SK-N-DZ (cell line): ENCODE data around the gene SWAP70.
"Not testable (repeated sequence)": the region's sequence is repeated elsewhere in the genome, so short reads cannot be mapped to it uniquely, and the experiment has no call there.

Experiments
- DNase-seq: peaks from one replicate; pipeline ENCODE4 v3.0.0-alpha.2; 2015; ENCODE audit warnings: low spot score

Gene SWAP70

DNA sequence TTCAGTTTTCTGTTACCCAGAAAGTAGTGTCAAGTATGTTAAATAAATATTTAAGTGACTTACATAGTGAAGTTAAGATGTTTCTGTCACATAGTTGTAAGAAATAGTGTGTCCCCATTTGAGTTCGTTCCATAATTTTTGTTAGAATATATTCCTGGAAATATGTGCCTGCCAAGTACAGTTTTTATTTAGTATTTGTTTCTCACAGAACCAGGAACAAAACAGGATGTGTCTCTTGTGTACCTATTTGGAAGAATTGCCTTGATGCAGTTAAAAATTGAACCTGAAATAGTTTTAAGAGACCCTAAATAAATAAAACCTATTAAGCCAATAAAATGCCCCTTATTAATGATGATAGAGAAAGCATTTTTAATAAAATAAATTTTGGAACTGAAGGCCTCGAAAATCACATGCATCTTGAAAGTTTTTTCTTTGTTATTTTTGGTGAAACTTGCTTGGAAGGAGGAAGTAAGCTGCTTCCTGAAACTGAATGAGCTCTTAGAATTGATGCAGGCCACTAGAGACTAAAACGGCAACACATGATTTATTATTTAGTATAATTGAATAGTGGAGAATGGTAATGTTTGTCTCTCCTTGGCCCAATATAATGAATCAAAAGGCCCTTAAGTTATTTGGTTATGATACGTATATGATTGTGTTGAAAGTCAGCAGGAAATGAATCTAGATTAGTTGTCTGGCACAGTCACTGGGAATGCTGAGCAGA, 55.9 kb downstream of the SWAP70 start:
- no peak for DNase-seq

DNA sequence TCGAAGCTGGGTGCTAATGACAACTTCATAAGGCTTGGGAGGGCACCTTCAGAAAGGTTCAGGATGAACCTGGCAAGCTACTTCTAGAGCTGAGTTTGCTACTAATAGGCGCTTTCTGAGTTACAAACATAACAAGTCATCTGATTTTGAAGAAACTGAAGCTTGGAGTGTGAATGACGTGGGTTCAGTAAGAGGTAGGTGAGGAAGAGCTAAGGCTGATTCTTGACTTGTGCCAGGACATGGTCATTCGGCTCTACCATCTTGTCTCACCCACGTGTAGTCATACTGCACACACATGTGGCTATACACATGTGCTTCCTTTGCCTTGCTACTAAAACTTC, 56.4 kb downstream of the SWAP70 start:
- DNase-seq: no peak

DNA sequence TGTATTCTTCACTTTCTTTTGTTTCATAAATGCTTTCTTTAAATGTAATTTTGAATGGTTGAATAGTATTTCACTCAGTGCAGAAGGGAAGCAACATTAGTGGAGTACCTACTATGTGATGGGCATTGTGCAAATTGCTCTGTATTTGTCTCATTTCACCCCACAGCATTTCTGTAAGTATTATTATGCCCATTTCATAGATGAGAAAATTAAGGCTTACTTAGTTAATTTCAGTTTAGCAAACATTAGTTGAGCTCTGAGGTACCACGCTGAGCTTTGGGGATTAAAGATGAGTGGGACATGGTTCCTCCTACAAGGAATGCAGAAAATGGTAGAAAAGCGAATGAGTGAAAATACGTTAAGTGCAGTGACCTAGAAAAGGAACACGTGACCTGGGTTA, 58.1 kb downstream of the SWAP70 start:
- no peak for DNase-seq

DNA sequence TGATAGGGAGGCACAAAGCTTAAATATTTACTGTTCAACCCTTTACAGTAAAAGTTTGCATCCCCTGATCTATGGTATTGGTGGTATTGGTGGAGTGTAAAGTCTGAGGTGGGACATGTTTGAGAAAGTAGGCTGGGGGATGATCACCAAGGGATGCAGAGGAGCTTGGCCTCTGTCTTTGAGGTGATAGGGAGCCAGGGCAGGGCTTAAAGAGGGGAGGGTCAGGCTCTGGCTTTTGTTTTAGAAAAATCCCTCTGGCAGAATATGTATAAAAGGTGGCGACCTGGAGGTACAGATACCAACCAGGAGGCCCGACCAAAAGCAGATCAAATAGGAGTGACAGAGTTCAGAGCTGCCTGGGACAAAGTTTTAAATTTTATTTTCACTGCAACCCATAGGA, 59.0 kb downstream of the SWAP70 start:
- DNase-seq: no peak

DNA sequence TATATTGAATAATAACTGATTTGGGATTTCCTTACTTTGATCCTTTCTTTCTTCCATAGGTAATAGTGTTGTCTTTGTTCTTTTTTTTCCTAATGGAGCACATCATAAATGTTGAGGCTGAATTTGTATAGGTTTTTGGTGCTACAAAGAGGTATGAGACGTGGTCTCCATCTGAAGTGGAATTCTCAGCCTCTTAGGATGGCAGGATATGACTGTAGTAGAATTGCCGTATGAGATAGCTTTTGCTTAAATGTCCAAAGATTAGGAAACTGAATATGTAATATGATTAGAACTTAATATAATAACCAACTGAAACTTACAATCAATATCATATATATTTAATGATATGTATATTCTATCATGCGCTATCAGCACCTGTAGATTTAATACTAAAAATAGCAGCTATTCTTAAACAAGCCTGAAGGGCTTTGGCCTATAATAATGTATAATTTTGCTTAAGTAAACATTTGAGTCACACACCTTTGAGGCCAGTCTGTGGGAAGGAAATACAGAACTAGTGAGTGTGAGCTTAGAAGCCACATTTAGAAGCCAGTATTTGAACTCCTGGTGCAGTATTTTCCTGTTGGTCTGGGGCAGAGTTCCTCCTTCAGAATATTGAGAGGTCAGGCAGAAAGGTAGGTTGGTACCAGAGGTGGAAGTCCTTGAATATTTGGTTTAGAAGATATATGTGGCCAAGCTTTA, 62.6 kb downstream of the SWAP70 start:
- DNase-seq: no peak

DNA sequence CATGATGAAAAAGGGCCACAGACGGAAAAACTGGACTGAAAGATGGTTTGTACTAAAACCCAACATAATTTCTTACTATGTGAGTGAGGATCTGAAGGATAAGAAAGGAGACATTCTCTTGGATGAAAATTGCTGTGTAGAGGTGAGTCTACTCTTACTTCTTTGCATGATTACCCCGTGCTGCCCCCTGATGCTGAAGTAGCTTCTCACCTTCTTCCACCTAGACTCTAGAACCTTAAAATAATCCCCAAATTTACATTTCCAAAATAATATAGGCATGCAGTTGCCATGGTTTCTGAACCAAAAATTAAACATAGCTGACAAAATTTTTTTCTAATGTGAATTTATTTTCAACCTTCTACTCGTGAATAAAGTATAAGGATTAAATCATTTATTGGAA, 64.2 kb downstream of the SWAP70 start:
- no peak for DNase-seq

DNA sequence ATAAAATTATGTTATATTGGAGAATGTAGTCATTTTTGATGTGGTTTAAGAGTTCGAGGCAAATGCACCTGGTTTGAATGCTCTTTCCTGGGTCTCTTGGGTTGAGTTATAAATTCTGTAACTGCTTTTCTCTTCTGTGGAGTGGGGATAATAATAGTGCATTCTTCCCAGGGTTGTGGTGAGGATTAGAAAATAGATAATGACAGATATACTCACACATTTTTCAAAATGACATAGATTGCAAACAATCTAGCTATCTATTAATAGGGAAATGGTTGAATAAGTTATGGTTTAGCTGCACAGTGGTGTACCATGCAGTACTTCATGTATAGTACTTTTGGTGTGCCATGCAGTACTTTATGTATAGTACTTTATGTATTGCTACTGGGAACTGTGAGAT, 67.4 kb downstream of the SWAP70 start:
- DNase-seq: no peak

DNA sequence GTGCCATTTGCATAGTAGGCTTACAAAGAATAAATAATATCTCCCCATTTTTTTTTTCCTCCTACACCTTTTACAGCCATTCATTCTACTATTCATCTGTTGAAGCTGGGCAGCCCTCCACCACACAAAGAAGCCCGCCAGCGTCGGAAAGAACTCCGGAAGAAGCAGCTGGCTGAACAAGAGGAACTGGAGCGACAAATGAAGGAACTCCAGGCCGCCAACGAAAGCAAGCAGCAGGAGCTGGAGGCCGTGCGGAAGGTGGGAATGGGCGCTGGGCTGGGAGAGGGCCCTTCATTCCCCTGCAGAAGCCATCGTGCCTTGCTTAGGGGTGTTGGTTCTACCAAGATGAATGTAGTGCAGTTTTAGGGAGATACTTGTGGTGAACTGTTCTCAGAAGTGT, 68.6 kb downstream of the SWAP70 start:
- no peak for DNase-seq

DNA sequence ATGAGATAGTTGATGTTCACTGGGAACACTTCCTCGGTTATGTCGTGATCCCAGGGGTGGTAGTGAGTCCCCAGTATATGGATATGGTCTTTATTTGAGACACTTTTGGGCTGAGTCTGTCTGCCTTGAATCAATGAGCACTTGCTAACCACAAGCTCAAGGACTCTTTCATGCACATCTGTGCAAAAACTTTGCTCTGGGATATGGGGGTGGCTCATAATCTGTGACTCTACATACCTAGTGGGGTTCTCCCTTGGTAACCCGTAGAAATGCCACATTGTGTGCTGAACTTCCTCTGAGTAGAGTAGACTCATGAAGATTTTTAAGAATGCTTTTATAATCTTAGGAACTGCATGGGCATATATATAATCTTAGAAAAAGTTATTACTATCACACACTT, 69.3 kb downstream of the SWAP70 start:
- no peak for DNase-seq

DNA sequence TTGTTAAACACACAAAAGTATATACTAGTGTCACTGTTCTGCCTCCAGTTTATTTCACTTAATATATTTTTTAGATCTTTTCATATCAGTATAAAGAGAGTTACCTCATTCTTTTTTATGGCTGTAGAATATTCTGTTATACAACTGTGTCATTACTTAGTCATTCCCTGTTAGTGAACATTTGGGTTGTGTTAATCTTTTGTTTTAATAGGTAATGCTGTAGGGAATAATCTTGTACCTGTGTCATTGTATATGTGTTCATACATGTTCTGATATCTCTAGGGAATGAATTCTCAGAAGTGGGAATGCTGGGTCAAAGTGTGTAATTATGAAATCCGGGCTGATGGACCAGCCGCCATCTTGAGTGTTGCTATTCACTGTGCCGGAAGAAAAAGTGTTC, 71.4 kb downstream of the SWAP70 start:
- DNase-seq: no peak

DNA sequence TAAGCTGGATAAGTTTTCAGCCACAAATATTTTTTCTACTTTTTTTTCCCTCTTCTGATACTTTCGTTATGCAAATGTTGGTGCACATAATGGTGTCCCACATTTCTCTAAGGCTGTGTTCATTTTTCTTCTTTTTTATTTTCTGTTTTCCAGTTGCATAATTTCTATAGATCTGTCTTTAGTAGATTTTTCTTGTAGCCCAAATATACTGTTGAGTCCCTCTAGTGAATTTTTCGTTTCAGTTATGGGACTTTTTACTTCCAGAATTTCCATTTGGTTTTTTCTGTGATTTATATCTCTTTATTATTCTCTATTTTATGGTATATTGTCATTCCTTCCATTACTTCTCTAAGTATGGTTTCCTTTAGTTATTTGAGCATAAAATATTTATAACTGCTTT, 72.0 kb downstream of the SWAP70 start:
- no peak for DNase-seq

DNA sequence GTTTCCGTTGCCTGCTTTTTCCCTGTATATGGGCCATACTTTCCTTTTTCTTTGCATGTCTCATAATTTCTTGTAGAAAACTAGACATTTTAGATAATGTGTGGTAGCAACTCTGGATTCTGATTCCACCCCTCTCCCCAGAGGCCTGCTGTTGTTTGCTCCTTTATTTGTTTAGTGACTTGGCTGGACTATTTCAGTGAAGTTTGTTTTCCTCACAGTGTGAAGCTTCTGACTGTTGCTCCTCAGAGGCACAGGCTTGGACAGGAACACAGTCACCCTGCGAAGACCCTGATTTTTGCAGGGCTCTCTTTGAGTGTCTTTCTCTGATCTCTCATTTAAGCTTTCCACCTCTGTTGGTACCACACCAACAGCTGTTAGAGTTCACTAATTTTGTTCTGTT, 72.5 kb downstream of the SWAP70 start:
- no peak for DNase-seq

DNA sequence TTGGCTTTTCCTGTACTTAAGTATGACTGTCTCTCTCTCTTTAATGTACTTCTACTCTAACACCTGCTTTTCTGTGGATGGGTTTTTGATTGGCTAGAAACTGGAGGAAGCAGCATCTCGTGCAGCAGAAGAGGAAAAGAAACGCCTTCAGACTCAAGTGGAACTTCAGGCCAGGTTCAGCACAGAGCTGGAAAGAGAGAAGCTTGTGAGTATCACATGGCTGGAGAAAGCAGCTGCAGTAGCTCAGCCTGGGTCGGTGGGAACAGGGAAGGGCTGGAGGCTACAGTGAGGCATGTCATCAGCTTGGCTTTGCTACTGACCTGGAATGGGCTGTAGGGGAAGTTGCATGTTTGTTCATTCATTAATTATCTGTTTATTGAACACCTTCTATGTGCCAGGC, 74.2 kb downstream of the SWAP70 start:
- no peak for DNase-seq

DNA sequence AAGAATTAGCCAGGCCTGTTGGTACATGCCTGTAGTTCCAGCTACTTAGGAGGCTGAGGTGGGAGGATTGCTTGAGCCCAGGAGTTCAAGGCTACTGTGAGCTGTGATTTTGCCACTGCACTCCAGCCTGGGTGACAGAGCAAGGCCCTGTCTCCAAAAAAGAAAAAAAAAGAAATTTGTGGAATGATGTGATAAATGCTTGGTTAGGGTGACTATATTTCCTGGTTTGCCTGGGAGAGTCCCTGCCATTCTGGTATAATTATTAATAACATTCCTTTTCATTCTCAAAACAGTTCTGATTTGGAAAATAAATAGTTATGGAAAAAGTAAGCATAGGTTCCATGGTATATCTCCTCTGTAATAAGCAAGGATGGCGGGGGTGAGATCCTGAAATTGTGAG, 74.8 kb downstream of the SWAP70 start:
- no peak for DNase-seq

DNA sequence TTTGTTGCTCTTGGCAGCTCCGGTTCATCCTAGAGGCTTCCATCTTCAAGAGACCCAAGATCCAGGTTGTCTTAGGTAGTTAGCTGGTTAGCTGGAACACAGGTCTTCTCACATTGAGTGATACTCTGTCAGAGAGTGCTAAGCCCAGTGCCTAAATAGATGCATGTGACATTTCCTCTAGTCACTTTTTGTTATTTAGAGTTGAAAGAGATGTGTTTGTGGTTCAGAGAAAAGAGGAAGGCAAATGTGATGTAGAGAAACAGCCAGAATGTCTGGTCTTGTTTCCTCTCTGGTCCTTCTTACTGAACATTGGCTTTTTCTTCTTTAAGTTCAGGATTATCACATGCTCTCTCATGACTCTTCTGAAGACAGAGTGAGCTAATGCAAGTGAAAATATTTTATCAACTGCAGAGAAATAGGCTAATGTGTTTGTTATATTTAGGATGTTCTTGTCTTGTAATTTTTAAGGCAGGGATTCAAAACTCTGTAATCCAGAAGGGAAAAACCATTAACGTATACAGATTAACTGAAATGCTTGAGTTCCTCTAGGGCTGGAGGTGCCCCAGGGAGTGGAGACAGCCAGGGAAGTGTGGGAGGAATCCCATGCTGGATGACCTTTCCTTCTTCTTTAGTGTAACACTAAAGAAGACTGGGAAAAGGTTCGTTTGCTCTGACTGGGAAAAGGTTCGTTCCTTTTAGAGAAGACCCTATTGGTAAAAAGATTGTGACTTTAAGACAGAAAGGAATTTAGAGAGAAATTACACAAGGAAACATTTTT, 75.4 kb downstream of the SWAP70 start:
- DNase-seq: no peak

DNA sequence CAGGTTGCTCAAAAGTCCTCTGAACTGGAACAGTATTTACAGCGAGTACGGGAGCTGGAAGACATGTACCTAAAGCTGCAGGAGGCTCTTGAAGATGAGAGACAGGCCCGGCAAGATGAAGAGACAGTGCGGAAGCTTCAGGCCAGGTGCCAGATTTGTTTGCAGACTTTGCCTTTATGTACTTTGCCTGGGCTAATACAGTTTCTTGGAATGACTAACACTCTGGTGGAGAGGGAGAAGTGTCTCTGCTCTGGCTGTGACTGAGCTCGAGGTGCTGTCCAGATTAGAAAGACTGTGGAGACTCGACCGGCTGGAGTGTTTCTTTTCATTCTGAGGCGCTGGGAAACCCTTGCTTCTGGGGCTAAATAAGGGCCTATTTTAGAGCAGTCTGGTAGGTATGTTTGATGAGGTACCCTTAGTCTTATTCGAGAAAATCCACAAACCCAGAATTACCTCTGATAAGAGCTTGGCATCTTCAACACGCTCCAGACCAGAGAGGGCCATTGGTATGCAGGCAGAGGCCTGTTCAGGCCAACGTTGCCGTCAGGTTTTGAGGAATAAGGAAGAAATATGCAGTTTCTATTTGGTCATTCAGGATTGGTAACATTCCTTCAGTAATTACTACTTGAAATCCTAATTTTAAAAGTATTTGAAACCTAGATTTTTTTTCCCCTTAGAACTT, 76.5 kb downstream of the SWAP70 start:
- DNase-seq: no peak

DNA sequence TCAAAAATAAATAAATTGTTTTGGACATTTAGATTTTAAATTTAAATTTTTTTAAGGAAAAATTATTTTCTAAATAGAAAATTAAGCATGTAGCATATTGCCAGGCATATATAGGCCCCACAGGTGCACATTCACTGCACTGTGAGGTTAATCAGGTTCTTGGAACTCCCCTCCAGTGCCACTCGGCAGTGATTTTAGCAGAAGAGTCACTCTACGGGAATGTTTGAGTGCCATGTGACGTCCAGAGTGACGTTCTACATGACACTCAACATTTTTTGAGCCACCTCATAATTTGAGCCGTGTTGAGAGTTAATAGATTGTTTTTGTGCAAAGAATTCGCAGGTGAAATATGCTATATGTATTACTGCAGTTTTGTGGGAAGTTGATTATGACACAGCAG, 77.4 kb downstream of the SWAP70 start:
- DNase-seq: no peak

DNA sequence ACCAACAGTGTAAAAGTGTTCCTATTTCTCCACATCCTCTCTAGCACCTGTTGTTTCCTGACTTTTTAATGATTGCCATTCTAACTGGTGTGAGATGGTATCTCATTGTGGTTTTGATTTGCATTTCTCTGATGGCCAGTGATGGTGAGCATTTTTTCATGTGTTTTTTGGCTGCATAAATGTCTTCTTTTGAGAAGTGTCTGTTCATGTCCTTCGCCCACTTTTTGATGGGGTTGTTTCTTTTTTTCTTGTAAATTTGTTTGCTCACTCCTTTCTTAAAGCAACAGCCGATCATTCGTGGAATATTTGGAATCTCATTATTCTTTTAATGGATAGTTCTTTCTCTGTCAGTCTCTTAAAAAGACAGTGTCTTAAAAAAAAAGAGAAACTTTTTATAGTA, 79.6 kb downstream of the SWAP70 start:
- not testable (repeated sequence) for DNase-seq

DNA sequence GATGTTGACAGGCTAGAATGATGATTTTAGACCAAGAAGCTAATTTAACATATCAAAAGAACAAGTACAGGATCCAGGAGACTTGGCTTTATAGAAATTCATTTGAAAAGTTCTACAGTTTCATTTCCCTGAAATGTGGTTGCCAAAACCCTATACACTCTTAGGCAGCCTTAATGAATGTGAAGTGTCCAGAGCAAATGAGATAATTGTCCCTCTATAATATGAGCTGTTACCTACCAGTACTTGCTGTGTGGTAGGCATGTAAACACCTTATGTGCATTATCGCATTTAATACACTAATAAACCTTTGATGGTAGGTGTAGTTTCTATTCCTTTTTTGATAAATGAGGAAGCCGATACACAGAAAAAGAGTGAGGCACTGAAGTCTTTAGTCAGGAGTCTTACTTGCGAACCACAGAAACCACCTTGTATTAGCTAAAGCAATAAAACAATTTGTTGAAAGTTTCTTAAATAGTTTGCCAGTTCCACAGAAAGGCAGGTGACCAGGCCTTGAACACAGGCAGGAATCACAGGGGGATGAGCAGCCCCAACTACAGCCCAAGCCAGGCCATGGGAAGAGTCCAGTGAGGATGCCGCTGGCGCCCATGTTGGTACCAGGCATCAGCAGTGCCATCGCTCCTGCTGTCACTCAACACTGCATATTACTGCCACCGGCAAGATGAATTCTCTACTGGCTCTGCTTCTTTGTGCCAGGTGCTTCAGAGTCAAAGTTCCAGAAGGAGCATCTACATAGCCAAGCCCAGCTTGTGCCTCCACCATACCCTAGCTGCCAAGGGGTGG, 81.7 kb downstream of the SWAP70 start:
- DNase-seq: no peak

DNA sequence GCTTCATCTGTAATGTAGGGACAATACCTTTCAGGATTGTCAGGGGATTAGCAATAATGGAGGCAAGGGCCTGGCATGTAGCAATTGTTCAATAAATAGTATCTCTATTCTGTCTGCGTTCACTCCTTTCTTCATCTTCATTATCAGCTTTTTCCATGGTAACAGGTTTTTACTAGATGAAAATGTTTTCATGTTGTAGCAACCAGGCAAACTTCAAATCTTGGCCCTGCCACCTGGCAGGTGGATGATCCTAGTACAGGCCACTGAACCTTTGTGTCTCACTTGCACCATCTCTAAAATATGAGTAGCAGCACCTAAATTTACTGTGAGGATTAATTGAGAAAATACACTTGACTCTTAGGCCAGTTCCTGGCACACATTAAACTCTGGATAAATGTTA, 83.4 kb downstream of the SWAP70 start:
- no peak for DNase-seq

DNA sequence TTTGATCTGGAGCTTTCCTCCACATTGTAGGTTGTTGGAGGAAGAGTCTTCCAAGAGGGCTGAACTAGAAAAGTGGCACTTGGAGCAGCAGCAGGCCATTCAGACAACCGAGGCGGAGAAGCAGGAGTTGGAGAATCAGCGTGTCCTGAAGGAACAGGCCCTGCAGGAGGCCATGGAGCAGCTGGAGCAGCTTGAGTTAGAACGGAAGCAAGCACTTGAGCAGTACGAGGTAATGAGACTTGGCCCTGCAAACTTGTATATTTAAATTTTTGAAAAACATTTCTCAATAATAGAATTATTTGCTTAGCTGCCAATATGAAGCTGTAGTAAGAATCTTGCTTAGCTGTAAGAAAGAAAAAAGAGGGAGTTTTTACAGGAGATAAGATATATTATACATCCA, 84.0 kb downstream of the SWAP70 start:
- no peak for DNase-seq
